Tibial nerve (tissue), 4 donors: Measurements from ENCODE around the gene AP5M1.
"Not testable (repeated sequence)": the region's sequence is repeated elsewhere in the genome, so short reads cannot be mapped to it uniquely, and the experiment has no call there.

Source experiments
- CTCF ChIP-seq, 5 experiments: fragments of 200-600 bp in 3 of 5; fragments of 450-650 bp in 2 of 5; sonication (generic) in 3 of 5; IDR thresholded peaks; one replicate each; pipeline ENCODE4 v1.5.1; 2016 to 2019; ENCODE audit warnings: antibody characterized with exemption in 5 of 5, mild to moderate bottlenecking in 3 of 5, moderate library complexity in 2 of 5
- EP300 ChIP-seq, 2 donors: sonication (generic); formaldehyde crosslinking; IDR thresholded peaks; one replicate each; pipeline ENCODE4 v1.6.1; 2017; ENCODE audit warnings: antibody characterized with exemption in 2 of 2, mild to moderate bottlenecking in 1 of 2

- not testable (repeated sequence) for TF ChIP-seq CTCF, EP300 (IDR thresholded peaks at IDR 0.05)
Observed at GRCh38 chr14:57333726-57334125, 65.0 kb downstream of the AP5M1 start.
